A172 (cell line): ENCODE results near the gene COX7A2L. TPM values are rescaled to one million over a fixed set of nuclear protein-coding genes. Genes with fewer than 3 reads are reported as not detected.
A peak's percentile ranks its signal among the peaks of the same experiment; 100 is the strongest.
"Not testable (repeated sequence)": the region's sequence is repeated elsewhere in the genome, so short reads cannot be mapped to it uniquely, and the experiment has no call there.

Experiments used
- DNase-seq: peaks from one replicate; pipeline ENCODE4 v3.0.0-alpha.2; 2015; ENCODE audit warnings: low spot score
- total RNA-seq: library from RNA; depleted of rRNA; stranded (reverse); fragments of >200 nt; shearing (Covaris generic); gene quantifications from 2 replicates; pipeline ENCODE4 v1.2.3, GENCODE V29; 2014

The COX7A2L gene
- total RNA-seq, 1 experiment from 2014 or later = 315 TPM

DNA sequence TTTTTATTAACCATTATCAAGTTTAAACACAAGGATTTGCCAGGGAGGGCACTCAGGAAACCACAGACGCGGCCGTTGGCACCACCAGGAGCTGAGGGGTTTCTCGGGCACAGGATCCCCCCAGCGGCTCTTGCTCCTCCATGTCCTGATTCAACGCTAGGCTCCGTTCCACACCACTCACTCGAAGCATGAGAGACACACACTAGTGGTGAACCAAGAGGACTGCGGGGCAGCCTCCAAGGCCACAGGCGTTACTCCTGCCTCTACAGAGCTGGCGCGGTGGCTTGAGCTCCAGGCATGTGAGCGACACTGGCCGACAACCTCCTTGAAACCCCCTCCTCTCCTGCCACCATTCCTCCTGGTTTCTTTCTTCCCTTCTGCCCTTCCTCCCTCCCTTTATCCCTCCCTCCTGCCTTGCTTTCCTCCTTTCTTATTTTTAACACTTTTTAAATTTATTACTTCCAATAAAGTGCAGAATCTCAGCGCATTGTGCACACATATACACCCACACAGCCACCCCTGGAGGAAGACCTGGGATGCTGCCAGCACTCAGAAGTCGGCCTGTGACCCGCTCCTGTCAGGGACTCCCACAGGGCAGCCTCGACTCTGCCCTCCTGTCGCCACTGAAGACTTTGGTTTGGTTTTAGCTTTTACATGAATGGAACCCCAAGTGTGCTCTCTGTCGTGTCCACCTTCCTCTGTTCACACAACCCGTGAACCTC lies 21.7 kb downstream of the COX7A2L start:
- no peak for DNase-seq

DNA sequence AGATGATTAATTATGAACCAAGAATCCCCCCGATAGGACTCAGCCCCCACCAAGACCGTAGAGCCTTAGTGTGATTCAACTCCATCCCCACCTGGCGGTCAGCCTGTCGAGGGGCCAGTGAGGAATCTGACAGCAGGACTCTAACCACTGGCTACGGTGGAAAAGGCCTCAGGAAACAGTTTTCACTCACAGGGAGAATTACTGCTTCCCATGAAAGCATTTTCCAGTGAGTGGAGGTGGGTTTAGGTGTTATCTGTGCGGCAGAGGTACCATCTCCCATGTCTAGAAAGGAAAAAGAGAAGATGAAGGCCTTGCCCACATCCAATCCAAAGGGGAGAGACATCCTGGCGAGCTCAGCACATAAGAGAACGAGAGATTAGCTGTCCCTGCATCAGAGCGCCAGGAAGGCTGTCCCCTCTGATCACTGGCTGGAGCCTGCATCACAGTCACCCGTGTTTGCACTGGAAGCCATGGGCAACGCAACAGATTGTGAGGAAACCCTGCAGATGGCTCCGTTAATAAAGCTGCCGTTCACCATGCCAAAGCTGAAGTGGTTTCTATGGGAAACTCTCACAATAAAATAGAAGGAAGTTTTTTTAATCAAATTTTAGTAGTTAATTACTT lies 22.3 kb downstream of the COX7A2L start:
- no peak for DNase-seq

DNA sequence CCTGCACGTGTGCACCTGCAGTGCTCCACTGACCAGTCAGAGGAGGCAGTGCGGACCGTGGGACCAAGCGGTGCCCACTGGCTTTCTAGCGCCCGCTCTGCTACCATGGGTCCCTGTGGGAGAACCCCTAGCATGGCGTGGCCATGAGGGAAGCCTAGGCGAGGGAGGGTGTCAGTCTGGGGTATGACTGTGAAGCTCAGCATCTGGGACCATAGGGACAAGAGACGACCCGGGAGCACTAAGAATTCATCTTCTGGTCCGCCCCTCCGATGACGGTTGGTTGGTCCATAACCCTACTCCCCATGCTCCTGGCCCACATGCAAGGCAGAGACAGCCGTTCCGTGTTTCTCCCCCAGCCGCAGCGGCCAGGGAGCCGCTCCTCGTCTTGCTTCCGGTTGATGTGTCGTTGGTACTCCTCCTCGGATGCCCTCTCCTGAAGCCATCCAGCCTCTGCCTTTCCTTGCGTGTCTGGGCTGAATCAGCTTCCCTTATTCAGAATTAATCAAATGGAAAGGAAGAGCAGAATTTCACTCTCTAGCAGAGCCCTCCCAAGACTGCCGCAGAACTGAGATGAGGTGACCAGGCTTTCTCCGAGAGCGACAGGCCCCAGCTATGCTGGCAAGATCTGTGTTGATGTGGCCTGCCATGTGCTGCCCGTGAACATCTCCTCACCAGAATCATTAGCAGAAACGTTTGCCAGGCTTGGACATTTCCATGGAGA lies 23.0 kb downstream of the COX7A2L start:
- no peak for DNase-seq

DNA sequence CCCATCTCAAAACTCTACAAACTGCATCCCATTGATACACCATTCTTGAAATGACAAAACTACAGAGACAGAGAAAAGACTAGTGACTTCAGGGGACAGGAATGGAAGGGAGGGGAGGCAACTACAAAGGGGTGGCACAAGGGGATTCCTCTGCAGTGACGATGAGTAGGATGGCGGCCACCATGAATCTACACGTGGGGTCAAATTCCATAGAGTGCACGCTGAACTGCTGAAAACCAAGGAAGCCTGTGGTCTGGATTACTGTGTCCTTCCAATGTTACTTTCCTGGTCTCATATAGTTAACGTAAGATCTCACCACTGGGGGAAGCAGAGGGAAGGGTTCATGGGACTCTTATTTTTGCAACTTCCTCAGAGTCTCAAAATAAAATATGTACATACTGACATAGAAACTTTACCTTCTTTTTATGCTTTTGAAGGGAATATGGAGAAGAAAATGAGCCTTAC lies 23.6 kb downstream of the COX7A2L start:
- DNase-seq = no peak

DNA sequence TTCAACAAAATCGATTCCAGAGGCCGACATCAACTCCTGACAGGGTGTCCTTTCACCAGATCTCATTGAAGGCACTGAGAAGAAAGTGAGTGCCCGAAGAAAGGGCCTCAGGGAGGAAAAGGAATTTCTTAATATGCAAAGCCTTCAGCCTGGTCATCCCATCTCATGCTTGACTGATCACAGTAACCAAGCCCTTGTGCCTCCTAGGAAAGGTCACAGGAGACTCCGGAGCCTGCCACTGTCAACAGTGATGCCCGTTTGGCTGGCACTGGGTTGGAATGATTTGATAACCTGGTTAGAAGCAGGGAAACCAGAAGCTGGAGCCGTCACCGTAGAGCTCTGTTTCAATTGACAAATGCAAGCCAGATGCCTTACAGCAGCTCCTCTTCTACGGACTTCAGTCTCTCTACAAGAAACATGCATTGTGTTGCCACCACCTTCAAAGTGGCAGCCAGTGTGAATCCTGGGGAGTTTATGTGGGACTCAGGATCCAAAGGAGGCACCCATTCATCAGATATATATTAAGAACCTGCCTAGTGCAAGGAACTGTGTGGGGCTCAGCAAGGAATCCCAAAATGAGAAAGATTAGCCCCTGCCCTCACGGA lies 24.6 kb downstream of the COX7A2L start:
- DNase-seq = no peak

DNA sequence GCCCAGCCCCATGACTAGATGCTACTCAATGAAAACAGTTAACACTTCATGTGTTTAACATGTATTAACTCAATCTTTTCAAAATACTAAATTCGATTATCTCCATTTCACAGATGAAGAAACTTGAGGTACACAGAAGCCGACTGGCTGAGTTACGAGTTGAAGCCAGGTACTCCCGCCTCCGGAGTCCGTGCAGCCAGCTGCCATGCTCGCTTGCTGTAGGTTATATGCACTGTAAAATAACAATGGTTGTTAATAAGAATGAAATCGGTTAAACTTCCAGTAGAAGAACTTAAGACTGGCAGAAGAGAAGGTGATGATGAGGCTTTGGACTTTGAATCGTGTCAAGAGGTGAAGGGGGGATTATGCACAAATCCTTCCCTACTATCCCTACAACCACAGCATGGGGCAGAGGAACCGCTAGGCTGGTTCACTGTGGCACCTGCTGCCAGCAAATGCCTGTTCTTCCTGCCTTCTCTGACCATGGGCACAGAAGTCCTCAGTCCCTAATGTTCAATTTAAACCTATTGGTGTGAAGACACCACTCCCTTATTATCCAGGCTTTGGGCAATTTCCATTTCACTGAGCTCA lies 25.4 kb downstream of the COX7A2L start:
- DNase-seq = no peak

DNA sequence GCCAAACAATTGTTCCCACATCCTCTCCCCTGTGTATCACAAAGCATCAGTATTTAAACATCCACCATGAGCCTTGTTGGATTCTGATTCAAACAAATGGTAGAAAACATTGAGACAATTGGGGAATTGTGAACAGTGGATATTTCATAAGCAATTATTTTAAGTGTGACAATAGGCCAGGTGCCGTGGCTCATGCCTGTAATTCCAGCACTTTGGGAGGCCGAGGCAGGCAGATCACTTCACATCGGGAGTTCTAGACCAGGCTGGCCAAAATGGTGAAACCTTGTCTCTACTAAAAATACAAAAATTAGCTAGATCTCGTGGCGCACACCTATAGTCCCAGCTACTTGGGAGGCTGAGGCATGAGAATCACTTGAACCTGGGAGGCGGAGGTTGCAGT lies 26.2 kb downstream of the COX7A2L start:
- not testable (repeated sequence) for DNase-seq

DNA sequence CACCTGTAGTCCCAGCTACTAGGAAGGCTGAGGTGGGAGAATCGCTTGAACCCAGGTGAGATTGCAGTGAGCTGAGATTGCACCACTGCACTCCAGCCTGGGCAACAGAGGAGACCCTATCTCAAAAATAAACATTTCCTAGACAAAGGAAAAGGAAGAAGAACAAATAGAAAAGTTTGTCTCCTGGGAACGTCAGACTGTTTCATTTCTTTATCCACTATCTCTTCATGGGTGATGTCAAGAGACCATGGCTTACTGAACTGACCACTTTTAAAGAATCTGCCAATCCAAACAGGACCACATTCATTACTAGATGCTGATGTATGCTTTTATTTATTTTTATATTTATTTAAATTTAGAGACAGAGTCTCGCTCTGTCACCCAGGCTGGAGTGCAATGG lies 26.8 kb downstream of the COX7A2L start:
- no peak for DNase-seq

DNA sequence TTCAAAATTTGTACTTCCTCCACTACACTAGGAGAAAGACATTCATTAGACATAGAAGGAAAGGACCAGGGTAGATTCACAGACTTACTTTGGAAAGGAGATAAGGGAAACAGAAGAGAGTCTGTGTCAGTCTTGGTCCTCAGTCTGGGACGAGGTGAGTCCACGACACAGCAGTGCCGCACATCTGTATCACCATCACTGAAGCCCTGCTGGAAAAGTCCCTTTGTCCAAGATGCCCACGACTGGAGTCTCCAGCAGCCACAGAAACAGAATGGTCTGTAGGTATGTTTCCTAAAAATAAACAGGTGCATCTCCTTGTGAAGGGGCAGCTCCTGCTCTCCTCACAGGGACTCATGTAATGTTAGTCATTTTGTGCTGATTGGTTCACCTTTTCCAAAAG lies 27.4 kb downstream of the COX7A2L start:
- no peak for DNase-seq

DNA sequence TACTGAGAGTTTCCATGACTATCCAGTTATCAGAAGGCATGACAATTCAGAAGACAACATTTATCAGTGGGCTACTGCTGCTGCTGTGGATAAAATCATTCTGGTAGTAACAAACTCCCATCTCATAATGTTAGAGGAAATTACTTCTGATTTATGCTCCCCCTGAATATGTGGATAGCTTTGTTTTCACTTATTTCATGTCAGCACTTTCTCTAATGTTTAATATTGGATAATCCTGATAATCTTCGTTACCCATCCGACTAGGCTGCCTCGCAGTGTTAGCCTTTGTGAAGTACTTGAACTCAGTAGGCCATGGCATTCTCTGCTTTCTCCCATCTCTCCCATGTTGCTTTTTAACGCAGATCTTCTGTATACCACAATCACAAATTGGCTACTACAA lies 28.4 kb downstream of the COX7A2L start:
- no peak for DNase-seq

DNA sequence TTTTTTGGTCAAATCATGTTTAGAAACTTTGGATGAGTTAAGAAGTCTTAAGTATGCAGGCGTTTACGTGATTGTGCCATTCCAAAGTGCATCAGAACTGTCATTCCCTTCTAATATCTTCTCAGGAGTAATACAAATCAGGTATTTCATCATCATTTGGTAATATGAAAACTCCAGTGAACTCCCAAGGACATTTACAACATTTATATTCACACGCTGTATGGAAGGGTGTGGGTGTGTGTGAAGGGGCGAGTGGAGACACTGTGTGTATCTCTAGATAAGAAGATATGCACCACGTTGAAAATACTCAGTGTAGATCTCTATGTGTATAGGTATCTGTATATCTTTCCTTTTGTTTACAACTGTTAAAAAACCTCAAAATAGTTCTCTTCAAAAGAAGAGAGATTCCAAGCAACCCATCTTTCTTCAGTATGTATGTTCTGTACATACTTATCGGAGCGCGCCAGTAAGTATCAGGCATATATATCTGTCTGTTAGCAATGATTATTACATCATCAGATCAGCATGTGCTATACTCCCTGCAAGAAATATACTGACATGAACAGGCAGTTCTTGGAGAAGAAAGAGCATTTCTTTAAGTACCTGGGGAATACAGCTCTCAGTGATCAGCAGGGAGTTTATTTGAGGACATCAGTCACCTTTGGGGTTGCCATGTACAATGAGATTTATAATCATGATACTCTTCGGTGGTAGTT lies 29.3 kb downstream of the COX7A2L start:
- no peak for DNase-seq

DNA sequence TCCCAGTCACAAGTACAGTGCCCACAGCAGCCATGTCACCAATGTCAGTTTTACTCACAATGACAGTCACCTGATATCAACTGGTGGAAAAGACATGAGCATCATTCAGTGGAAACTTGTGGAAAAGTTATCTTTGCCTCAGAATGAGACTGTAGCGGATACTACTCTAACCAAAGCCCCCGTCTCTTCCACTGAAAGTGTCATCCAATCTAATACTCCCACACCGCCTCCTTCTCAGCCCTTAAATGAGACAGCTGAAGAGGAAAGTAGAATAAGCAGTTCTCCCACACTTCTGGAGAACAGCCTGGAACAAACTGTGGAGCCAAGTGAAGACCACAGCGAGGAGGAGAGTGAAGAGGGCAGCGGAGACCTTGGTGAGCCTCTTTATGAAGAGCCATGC lies 31.3 kb downstream of the COX7A2L start:
- DNase-seq = no peak

DNA sequence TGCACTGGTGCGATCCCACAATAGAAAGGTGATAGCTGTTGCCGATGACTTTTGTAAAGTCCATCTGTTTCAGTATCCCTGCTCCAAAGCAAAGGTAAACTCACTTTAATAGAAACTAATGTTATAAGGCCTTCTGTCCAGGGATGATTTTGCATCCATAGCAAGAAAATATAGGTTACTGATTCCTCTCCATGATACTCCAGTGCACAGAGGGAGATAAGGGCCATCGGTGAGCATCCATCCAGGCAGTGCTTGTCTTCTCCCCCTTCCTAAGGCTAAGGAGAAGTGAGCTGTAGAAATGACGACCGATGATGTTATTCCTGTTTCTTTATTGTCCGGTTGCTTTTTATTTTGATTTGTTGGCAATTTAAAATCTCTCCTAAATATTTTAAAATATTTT lies 32.1 kb downstream of the COX7A2L start:
- no peak for DNase-seq

DNA sequence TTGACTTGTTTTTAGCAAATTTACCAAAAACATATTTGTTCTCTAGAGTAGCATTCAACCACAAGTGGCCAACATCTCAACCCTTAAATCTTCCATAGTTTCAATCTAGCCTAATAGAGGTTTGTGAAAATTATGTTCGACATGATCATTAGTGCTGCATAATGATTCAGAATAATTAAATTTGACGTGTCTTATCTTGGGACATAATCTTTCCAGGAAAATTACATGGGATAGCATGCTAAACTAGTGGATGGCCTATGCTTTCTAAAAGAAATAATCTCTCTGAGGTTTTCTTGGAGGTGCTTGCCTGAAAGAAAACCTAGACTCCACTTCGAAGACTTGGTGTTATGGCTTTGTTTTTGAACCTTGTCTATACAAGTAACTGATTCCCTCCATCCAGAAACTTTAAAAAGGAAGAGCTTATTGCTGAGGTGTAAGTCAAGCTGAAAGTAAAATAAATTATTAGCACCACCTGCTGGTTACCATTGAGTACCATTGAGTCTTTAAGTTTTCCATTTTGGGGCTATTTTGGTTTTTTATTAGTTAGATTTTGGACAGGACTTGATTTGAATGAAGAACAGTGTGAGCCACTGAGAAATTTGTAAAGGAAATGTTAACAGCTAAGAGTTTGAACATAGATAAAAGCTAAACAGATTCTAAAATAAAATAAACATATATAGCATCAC lies 32.7 kb downstream of the COX7A2L start:
- peak; percentile 29 for DNase-seq

DNA sequence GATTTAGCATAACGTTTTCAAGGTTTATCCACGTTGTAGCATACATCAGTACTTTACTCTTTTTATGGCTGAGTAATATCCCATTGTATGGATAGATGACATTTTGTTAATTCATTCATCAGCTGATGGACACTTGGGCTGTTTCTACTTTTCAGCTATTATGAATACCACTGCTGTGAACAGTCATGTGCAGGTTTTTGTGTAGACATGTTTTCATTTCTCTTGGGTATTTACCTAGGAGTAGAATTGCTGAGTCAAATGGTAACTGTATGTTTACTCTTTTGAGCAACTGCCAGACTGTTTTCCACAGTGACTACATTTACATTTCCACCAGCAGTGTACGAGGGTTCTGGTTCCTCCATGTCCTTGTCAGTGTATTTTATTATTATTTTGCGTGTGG lies 33.9 kb downstream of the COX7A2L start:
- no peak for DNase-seq

DNA sequence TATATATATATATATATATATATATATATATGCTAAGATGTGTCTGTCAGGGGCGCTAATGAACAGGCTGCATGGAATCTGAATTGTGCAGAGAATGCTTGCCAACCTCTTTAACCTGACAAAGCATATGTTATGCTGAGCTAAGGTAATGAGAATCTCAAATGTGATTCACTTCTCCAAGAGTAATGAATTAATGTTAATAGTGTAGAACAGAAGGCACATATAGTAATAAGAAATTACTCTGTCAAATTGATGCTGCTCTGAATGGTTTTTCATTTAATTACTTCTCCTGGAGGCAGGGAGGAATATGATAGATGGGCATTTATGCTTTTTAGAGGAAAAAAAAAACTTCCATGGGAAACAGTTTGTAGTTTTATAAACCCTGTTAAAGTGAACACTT lies 35.4 kb downstream of the COX7A2L start:
- no peak for DNase-seq

DNA sequence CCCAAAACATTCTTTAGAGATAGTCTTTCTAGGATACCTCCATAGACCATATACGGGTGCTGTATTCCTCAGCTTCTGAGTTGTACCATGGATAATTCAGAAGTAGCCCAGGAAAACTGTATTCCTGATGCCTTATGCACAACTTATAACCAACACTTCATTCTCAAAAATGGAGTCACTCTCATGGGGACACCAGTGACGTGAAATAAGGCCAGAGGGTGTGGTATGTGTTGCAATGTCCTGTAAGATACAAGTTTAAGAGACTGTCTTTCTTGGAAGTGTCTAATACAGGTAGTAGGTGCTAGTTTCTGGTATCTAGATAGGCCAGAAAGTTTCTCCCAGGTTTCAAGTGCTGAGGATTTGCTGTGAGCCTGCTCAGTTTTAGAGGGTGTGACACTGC lies 36.1 kb downstream of the COX7A2L start:
- DNase-seq = no peak

DNA sequence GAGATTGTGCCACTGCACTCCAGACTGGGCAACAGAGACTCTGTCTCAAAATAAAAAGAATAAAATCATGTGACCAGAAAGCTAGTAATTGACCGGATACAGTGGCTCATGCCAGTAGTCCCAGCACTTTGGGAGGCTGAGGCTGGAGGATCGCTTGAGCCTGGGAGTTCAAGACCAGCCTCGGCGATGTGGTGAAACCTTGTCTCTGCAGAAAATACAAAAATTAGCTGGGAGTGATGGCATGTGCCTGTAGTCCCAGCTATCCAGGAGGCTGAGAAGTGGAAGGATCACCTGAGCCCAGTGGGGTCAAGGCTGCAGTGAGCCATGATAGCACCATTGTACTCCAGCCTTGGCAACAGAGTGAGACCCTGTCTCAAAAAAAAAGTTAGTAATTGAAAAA lies 36.8 kb downstream of the COX7A2L start:
- DNase-seq = no peak

DNA sequence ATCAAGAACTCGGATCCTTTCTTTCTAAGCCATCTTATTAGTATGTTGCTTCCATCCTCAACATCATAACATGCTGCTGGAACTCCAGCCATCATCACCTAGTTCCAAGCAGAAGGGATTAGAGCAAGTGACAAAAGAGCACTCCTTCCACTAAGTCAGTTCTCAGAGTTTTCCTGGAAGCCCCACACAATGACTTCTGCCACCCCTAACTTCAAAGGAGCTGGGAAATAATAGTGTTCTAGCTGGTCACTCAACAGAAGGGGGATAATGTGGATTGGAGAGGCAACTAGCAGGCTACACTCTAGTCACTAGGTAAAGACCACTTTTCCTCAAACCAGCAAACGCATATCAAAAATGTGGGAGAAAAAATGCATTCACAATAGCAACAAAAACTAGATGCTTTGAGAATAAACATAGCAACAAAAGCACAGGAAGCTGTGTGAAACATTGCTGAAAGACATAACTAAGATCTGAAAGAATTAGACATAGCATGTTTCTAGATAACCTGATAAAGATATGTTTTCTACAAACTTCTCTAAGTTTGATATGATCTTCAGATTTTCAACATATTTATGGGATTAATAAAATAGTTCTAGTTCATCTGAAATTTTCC lies 39.5 kb downstream of the COX7A2L start:
- DNase-seq = no peak

DNA sequence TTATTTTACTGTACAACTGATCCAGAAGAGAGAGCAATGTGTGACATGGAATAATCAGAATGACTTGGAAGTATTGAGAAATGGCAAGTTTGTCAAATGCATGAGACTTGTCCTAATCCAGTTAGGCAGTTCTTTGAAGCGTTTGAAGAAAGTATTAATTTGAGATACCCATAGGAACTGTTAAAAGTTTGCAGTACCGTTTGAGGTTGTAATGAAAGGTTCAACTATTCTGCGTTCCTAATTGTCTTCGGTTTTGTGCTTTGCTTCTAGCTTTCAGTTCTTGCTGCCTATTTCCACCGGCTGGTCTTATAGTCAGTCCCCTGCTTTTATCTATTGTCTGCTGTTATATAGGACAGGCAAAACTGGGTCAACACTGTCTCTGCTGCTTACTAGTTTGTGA lies 41.8 kb downstream of the COX7A2L start:
- no peak for DNase-seq

DNA sequence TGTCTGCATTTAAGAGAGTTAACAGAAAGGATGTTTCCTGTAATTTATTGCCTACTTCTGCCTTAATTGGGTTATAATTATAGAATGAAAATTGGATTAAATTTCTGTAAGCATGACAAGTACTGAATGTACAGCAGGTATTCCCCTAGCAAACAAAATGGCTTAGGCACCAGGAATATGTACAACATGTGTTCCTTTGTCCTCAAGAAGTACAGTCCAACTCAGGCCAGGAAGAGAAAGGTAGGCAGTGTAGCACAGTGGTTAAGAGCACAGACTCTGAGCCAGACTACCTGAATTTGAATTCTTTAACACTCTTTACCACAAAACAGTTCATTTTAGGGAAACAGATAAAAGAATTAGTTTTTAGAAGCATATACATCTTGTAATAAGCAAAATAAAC lies 43.1 kb downstream of the COX7A2L start:
- no peak for DNase-seq
